Common myeloid progenitor, CD34-positive (primary cell): ENCODE measurements around the gene MYO16.

Source experiments
- CTCF ChIA-PET: fragments of 350-600 bp; sonication (Branson Sonifier 250); formaldehyde crosslinking; loops from one replicate; lab custom pipeline; 2021; ENCODE audit warnings: antibody characterized with exemption; lab: Charles Lee
- POLR2A ChIA-PET: fragments of 350-600 bp; sonication (Branson Sonifier 250); formaldehyde crosslinking; loops from one replicate; lab custom pipeline; 2021; ENCODE audit warnings: antibody characterized with exemption; lab: Charles Lee
- DNase-seq, 3 donors: peaks; one replicate each; pipeline versions ENCODE4 v3.0.0 to v3.0.0-alpha.2; 2013
- H3K27ac ChIP-seq, 2 experiments: 1 replicate in 1 of 2; 2 replicates in 1 of 2; pipeline ENCODE4 v1.7.0; 2013; ENCODE audit warnings: inconsistent platforms in 2 of 2, low read length in 2 of 2, mild to moderate bottlenecking in 2 of 2, low read depth in 1 of 2, moderate library complexity in 1 of 2; ENCODE audit not compliant: severe bottlenecking in 2 of 2, insufficient read depth in 1 of 2, poor library complexity in 1 of 2
- H3K27me3 ChIP-seq, 5 experiments: replicated peaks in 2 of 5; 1 replicate in 3 of 5; 2 replicates in 2 of 5; pipeline versions ENCODE4 v1.6.1 to v1.7.0; 2013; ENCODE audit warnings: low read length in 4 of 5, mild to moderate bottlenecking in 2 of 5, moderate library complexity in 2 of 5, inconsistent platforms in 1 of 5; ENCODE audit not compliant: insufficient read depth in 5 of 5, control insufficient read depth in 4 of 5
- H3K36me3 ChIP-seq, 4 experiments: 1 replicate in 2 of 4; 2 replicates in 2 of 4; pipeline versions ENCODE4 v1.6.1 to v1.7.0; 2013; ENCODE audit warnings: low read length in 3 of 4, control low read depth in 1 of 4, mild to moderate bottlenecking in 1 of 4; ENCODE audit not compliant: control insufficient read depth in 4 of 4, insufficient read depth in 4 of 4
- H3K4me1 ChIP-seq, 4 experiments: 1 replicate in 3 of 4; 2 replicates in 1 of 4; pipeline versions ENCODE4 v1.6.1 to v1.7.1; 2013; ENCODE audit warnings: low read length in 3 of 4, mild to moderate bottlenecking in 3 of 4, control low read depth in 1 of 4, inconsistent platforms in 1 of 4, moderate library complexity in 1 of 4; ENCODE audit not compliant: control insufficient read depth in 4 of 4, insufficient read depth in 4 of 4; ENCODE audit errors: control extremely low read depth in 1 of 4
- H3K4me3 ChIP-seq, 7 experiments: 1 replicate in 4 of 7; 2 replicates in 3 of 7; pipeline versions ENCODE4 v1.5.1 to v1.7.0; 2013; ENCODE audit warnings: mild to moderate bottlenecking in 7 of 7, low read length in 6 of 7, moderate library complexity in 6 of 7, inconsistent platforms in 2 of 7, low read depth in 2 of 7, control low read depth in 1 of 7; ENCODE audit not compliant: insufficient read depth in 4 of 7, control insufficient read depth in 1 of 7; ENCODE audit errors: extremely low read depth in 1 of 7
- H3K9me3 ChIP-seq, 5 experiments: 1 replicate in 4 of 5; 2 replicates in 1 of 5; pipeline versions ENCODE4 v1.6.1 to v1.7.1; 2013; ENCODE audit warnings: low read length in 4 of 5, mild to moderate bottlenecking in 2 of 5, inconsistent platforms in 1 of 5, low read depth in 1 of 5, moderate library complexity in 1 of 5; ENCODE audit not compliant: control insufficient read depth in 4 of 5, insufficient read depth in 2 of 5; ENCODE audit errors: control extremely low read depth in 1 of 5
- WGBS: methylation state at CpG from one replicate; pipeline ENCODE4 v1.1.5; 2013; ENCODE audit not compliant: insufficient coverage; 5-methylcytosine and 5-hydroxymethylcytosine counted together

Gene MYO16

DNA sequence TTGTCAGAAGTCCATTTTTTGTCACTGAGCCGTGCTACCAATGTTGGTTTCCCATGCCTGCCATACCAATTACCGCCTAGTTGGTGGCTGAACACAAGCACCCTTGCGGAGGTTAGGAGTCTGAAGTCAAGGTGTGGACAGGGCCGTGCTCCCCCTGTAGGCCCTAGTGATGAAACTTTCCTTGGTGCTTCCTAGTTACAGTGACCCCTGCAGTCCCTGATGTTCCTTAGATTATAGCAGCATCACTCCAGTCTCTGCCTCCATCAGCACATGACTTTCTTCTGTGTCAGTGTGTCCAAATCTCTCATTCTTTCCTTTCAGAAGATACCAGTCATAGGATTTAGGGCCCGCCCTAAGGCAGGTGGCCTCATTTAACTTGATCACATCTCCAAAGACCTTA, 99.0 kb downstream of the MYO16 start:
- Histone ChIP-seq H3K4me3 (no peak overlapping the region), H3K27me3 (no peaks in the 10 kb centered on the region), H3K27ac (no peak overlapping the region), H3K4me1 (no peaks in the 10 kb centered on the region), H3K36me3 (no peaks in the 10 kb centered on the region), H3K9me3 (no peaks in the 10 kb centered on the region)
- ChIA-PET CTCF (no interaction called here), POLR2A (no interaction called here)
- WGBS, result 80% methylated on average over 5 of the region's 5 CpGs
- no peak for DNase-seq

DNA sequence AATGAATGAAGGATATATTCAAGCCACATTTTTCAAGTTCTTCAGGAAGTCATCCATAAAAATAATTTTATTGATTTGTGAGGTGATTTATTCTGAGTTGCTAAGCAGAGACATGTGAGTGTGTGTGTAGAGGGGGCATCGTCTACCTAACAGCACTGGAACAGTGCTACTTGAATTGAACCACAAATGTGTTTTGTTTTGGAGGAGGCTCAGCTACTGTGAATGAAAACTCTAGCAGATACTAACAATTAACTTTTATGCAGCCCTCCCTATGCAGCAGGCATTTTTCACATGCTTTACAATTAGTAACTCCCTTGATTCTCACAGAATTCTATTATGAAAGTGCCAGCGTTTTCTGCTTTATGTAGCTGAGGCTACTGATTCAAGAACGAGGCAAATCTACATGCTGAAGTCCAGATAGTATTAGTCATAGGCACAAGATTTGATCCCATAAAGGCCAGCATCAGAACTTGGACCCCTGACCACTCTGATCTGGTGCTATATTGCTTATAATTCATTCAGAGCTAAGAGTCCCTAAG, 103.7 kb downstream of the MYO16 start:
- H3K27ac ChIP-seq, result no peak overlapping the region

DNA sequence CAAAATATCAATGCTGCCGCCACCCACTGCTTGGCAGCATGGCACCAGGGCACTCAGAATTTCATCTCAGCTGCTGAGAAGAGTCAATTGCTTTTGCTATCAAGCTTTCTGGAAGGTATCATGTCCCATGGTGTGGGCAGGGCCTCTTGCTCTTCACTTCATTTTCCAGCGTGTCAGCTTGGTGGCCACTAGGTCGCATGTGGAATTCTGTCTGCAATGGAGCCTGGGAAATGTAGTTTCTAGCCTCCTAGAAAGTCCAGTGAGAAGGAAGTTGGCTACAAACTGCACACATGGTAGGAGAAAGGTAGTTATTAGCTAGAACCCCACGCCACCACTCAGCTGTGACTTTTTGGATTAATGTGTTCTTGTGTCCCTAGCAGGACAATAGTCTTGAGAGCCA, 105.3 kb downstream of the MYO16 start:
- Histone ChIP-seq H3K27me3 (no peaks in the 10 kb centered on the region), H3K36me3 (no peaks in the 10 kb centered on the region), H3K4me3 (no peak overlapping the region), H3K4me1 (no peaks in the 10 kb centered on the region), H3K27ac (no peak overlapping the region), H3K9me3 (no peaks in the 10 kb centered on the region)
- WGBS, result 68% methylated on average over 4 of the region's 4 CpGs
- ChIA-PET POLR2A (no interaction called here), CTCF (no interaction called here)
- DNase-seq, result no peak

More for the DNA sequence above, 103.7 kb downstream of the MYO16 start:
- DNase-seq, result no peak
- POLR2A ChIA-PET, result no interaction called here
- no peaks in the 10 kb centered on the region for H3K36me3 ChIP-seq
- no peaks in the 10 kb centered on the region for H3K4me1 ChIP-seq
- H3K27me3 ChIP-seq, result no peaks in the 10 kb centered on the region
- no peak overlapping the region for H3K4me3 ChIP-seq
- CTCF ChIA-PET, result no interaction called here
- WGBS, result 100% methylated on average over 1 of the region's 3 CpGs
- H3K9me3 ChIP-seq, result no peaks in the 10 kb centered on the region

DNA sequence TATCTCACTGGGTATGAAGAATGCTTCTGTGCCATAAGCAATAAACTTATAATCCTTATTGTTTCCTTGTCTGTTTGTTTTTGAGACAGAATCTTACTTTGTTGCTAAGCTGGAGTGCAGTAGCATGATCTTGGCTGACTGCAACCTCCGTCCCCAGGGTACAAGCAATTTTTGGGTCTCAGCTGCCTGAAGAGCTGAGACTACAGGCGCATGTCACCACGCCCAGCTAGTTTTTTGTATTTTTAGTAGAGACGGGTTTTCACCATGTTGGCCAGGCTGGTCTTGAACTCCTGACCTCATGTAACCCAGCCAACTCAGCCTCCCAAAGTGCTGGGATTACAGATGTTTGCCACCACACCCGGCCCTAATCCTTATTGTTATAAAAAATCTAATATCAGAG, 112.5 kb downstream of the MYO16 start:
- Histone ChIP-seq H3K4me3 (no peak overlapping the region), H3K27ac (no peak overlapping the region), H3K4me1 (no peaks in the 10 kb centered on the region), H3K27me3 (no peaks in the 10 kb centered on the region), H3K36me3 (no peaks in the 10 kb centered on the region), H3K9me3 (peaks cover 0 to 2% (median 0%) of the 10 kb centered on the region in 5 experiments)
- 95% methylated on average over 4 of the region's 5 CpGs for WGBS
- no peak for DNase-seq
- ChIA-PET CTCF (no interaction called here), POLR2A (no interaction called here)

DNA sequence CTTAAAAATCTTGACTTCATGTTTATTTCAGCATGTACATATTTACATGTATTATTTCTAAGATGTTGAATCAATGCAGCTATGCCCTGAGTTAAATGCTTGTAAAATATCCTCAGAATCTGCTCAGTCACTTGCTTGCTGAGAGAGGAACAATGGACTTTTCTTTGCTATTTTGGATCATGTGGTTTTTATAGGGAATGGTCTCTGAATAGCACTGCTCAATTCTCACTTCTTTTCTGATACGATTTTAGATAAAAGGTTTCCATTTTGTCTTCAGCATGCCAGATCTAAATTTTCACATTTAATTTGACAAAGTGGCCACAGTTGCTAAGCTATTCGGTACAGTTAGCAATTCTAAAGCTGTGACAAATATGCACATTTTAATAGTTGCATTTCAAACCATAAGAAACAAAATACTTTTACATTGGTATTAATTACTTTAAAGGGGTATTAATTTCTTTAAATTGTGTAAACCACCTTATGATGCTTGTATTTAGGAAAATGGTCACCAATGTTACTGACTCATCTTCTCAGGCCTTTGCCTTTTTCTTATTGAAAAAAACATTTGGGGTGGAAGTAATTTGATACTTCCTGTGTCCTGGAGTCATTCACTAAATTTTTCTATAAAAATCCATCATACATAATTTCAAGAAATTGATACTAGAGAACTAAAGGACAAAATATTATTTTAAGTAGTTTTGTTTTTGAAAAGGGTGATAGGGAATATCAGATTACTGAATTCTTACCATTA, 113.5 kb downstream of the MYO16 start:
- CTCF ChIA-PET, result no interaction called here
- H3K4me1 ChIP-seq, result no peaks in the 10 kb centered on the region
- H3K27ac ChIP-seq, result no peak overlapping the region
- POLR2A ChIA-PET, result no interaction called here
- no peak overlapping the region for H3K4me3 ChIP-seq
- H3K9me3 ChIP-seq, result peaks cover 0 to 2% (median 0%) of the 10 kb centered on the region in 5 experiments
- H3K27me3 ChIP-seq, result no peaks in the 10 kb centered on the region
- H3K36me3 ChIP-seq, result no peaks in the 10 kb centered on the region
- no peak for DNase-seq
- WGBS, result 100% methylated on average over 2 of the region's 2 CpGs

DNA sequence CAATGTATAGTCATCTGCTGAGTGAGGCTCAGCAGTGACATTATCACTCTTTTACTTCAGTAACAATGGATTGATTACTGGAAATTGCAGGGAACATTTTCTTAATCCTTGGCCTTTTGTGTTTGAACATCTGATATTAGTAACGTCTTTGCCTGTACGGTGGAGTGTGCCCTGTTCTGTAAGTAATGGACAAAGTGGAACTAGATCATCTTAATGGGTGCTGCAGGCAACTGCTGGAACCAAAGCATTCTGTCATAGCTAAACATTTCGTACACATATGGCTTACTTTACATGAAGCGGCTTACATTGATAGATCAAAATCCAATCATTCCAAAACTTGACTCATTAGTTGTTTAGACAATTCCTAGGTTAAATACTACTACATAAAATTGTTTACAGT, 114.1 kb downstream of the MYO16 start:
- ChIA-PET CTCF (no interaction called here), POLR2A (no interaction called here)
- no peak overlapping the region for H3K27ac ChIP-seq
- H3K36me3 ChIP-seq, result no peaks in the 10 kb centered on the region
- WGBS, result 100% methylated on average over 3 of the region's 4 CpGs
- no peak for DNase-seq
- no peaks in the 10 kb centered on the region for H3K27me3 ChIP-seq
- no peak overlapping the region for H3K4me3 ChIP-seq
- peaks cover 0 to 2% (median 0%) of the 10 kb centered on the region in 5 experiments for H3K9me3 ChIP-seq
- H3K4me1 ChIP-seq, result no peaks in the 10 kb centered on the region

DNA sequence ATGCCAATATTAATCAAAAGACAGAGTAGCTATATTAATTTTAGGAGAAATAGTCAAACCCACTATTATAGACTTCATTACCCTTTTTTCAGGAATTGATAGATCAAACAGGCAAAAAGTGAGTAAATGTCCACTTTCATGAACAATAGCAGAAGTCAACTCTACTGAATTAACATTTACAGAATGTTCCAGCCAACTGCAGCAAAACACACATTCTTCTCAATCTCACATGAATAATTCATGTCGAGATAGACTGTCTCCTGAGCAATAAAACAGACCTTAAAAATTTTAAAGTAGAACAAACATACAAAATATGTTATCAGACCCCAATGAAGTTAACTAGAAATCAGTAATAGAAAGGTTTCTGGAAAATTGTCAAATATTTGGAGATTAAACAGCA, 118.4 kb downstream of the MYO16 start:
- Histone ChIP-seq H3K27ac (no peak overlapping the region), H3K27me3 (no peaks in the 10 kb centered on the region), H3K9me3 (peaks cover 0 to 2% (median 0%) of the 10 kb centered on the region in 5 experiments), H3K4me1 (no peaks in the 10 kb centered on the region), H3K36me3 (no peaks in the 10 kb centered on the region), H3K4me3 (no peak overlapping the region)
- WGBS, result no CpG with 5 or more reads among the region's 1 CpG
- POLR2A ChIA-PET, result no interaction called here
- DNase-seq, result no peak
- CTCF ChIA-PET, result no interaction called here
